Effector CD8-positive, alpha-beta T cell (primary cell): ENCODE measurements around the gene CYREN.
"Not testable (repeated sequence)": the region's sequence is repeated elsewhere in the genome, so short reads cannot be mapped to it uniquely, and the experiment has no call there.

Experiments
- DNase-seq: peaks from one replicate; lab custom pipeline; 2025; lab: John Stamatoyannopoulos, UW
- total RNA-seq, 4 experiments: gene quantifications; one replicate each; lab custom pipeline; 2026; lab: John Stamatoyannopoulos, UW

The CYREN gene
- 33.8 to 45.5 (median 41.5) reads per million in 4 experiments for total RNA-seq

DNA sequence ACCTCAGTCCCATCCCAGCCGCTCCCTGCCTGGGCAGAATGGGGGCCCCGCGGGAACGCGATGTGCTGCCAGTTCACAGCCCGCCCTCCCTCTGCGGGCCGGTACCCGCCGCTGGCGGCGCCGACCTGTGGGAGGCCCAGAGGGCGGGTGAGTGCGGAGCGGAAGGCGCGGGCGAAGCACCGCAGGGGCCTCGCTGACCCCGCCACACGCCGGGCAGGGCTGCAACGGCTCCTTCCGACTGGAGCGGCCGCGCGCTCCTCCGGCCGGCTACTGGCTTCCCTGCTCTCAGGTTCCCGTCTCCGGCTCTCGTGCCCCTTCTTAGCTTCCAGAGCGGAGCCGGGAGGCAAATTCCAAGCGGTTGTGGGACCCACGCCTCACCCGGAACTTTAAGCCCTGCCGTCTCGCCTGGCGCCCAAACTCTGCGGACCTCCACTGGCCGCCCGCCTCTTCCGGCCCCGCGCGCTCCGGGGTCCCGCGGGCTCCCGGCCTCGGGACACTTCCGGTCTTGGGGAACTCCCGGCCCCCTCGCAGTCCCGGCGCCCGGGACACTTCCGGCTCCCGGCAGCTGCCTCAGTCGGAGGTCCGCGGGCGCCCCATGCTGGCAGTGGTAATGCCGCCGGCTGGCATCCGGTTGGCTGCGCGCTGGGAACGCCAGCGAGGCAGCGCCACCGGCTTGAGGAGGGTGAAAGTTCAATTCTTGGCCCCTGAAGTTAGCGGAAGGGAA is at the start of gene CYREN:
Gene CYREN, minus strand, starts transcription at position 434 of the 724 bp plus-strand sequence. CDS start 1,785 bp downstream, outside the sequence.
- DNase-seq: peak; percentile 80

- no peak for DNase-seq
Measured at GRCh38 chr7:135217645-135218509, 47.4 kb upstream of the CYREN start.

GRCh38 chr7:135215698-135216097 is 45.2 kb upstream of the CYREN start:
- no peak for DNase-seq

GRCh38 chr7:135215180-135215579 is 44.7 kb upstream of the CYREN start:
- no peak for DNase-seq

- no peak for DNase-seq
Measured at GRCh38 chr7:135213831-135214230, 43.3 kb upstream of the CYREN start.

- DNase-seq: not testable (repeated sequence)
Measured at GRCh38 chr7:135211946-135212685, 41.6 kb upstream of the CYREN start.

DNA sequence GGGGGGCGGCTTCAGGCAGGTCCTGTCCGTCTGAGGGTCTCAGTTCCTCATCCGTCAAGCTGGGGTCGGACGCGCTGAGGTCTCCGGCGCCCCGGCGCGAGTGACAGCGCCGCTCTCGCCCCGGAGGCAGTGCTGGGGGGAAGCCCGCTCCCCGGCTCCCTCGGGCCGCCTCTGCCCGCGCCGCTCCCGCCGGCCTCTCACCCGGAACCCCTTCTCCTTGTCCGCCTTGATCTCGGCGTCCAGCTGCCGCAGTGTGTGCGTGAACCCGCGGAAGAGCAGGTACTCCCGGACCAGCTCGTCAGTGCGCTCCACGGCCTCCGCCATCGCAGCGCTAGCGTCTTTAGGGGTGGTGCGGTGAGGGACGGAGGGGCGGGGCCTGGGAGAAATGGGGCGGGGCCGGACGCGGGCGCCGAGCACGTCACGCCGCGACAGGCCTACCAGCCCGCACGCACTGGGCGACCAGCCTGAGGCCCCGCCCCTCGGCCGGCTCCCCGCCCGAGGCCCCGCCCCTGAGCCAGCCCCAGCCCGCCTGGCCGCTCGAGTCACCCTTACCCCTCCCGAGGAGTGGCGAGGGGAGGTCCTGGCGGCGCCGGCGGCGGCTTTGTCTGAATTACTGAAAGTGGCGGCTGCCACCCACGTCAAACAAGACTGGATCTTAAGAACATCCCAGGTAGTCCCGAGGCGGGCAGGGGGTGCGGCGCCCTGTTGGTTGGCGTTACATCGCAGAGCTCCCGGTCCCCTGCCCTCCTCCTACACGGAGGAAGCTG is 40.9 kb upstream of the CYREN start, which contains the start of gene WDR91:
Gene WDR91, minus strand, starts transcription at position 348 of the 767 bp plus-strand sequence. Its CDS starts 24 bp downstream, at position 324.
- peak; percentile 95 for DNase-seq

DNA sequence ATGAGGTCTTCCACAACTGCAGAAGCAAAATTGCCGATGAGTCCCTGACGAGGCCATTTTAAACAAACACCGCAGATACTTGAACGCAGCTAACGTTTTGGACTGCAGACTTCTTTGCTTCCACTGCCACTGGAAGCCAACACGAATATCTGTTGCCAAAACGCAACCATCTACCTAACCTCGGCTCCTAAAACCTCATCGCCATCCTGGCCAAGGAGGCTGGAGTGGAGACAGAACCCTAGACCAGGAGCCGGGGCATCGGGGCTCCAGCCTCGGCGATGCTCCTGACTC is 40.3 kb upstream of the CYREN start:
- no peak for DNase-seq

DNA sequence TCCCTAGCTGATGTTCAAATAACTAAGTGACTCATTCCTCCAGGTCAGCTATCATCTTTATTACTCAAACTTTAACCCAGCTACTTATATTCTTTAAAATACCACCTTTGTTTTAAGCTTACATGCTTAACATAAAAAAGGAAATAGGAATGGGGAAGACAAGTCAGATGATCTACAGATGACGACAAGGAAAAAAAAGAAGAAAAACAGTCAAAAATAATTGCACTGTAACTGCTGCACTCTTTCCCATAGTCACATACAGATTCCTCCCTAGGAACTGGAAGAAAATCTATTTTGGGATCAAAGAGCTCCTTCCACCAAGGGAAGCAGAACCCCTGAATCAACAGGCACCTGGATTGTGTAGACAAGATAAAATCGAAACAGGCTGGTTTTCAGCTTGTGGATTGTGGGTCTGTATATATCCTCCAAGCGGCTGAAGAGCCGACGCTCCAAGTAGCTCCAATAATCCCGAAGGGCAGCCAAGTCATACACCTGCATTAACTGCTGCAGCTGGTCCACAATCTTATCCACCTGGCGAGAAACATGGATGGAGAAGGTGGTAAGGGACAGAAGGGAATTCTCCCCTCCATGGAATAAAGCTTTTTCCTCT is 38.8 kb upstream of the CYREN start:
- no peak for DNase-seq

DNA sequence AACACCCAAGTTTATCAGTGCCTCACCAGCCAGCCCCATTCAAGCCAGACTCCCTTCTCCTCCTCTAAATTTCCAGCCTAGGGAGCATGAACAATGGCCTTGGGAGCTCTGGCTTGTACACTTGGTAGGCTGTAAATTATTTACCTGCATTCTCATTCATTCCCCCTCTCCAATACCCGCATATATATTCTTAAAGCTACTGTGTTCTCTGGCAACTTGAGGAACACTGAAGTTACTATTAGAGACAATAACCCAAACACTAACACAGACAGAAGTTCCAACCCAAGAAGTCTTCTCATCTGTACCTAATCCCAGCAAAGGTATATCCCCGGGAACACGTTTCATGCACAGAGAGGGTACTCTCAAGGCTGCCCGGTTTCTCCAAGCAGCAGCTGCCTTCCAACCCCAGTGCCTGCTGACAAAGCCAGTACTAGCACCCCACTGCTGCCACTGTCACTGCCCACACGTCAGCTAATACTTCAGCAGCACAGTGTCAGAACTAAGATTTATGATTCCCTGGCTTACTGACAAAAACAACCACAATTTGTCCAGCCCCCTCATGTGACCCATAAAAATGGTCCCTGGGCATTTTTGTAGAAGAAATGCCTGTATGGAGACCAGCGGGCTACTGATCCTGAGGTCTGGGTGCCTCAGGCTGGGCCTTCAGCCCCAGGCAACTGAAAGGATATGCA is 37.7 kb upstream of the CYREN start:
- no peak for DNase-seq

DNA sequence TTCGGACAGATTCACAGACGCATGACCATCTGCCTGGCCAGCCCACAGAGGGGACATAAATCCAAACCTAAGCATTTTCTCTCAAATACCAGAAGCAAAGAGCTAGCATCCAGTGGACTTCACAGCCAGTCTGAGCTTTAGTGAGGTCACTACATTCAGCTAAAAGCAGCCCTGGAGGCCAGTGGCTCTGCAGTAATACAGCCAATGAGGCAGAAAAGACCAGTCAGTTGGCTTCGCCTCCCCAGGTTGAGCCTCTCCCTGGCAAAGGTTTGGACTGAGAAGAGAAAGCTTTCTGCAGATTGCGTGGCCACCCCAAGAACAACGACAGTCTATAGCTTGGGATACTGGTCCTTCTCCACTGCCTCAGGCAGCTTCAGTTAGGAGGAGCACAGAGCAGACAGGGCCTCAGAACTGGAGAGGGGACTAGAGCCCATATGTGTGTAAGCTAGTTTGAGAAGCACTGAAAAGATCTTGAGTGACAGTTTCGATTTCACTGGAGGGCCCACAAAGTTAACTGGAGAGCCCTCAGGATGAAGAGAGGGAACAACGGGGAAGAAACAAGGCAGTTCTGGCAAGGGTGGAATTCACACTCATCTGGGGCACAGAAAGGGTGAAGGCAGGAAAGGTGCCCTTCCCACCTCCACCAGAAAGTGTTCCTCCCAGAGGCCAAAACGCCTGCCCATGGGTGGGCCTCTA is 37.0 kb upstream of the CYREN start:
- DNase-seq: no peak

- DNase-seq: no peak
Measured at GRCh38 chr7:135206941-135207391, 36.5 kb upstream of the CYREN start.

- no peak for DNase-seq
Measured at GRCh38 chr7:135205850-135206249, 35.3 kb upstream of the CYREN start.

- DNase-seq: no peak
Measured at GRCh38 chr7:135204876-135205275, 34.4 kb upstream of the CYREN start.

DNA sequence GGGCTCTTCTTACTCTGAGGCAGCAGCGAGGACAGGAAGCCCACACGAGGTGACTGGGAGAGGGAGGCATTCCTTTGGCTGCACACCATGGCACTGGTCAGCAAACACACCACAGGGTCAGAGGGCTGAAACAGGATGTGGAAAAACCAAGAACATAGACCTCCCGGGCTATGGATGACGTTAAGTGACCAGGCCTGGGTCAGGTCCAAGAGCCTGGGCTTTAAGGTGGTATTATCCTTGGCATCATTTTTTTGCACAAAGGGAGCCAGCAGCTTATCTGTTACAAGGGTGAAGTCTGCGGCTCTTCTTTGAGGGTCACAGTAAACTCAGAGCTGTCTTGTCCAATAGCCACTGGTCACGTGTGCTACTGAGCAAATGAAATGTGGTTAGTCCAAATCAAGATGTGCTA is 33.8 kb upstream of the CYREN start:
- DNase-seq: no peak

DNA sequence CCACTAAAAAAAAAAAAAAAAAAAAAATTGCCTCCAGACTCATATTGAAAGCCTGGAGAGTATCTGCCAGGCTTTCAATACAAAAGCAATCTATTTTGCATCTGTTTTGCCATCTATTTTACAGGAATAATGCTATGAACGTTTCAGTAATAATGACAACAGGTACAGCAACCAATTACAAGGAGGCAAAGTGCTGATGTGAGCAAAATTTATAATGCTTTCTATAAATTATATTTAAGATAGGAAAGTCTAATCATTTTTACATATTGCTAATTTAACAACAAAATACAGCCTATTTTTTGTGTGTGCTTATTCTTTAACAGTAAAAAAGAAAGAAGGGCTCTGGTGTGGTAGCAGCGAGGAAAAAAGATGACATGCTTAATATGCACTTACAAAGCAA is 30.8 kb upstream of the CYREN start:
- no peak for DNase-seq

DNA sequence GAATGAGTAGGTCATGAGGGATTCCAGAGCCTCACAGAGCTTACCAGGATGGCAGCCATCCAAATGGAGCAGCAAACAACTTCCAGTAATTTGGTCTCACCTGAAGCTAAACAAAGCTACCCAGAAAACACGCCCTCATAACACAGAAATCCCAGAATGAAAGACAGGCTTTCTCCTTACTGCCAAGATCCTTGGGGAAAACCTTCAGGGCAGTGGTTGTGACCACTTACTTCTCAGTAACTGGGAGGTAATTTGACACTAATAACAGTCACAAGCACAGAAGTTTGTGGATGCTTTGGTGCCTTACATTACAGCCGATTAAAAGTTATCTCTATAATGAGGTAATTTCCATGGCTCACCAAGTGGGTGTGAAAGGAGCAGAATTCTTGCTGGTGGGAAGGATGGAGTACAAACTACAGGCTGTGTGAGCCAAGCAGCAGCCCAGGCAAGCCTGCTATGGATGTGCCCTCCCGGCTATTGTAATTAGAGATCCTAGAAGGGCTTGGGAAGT is 30.4 kb upstream of the CYREN start:
- no peak for DNase-seq

- DNase-seq: no peak
Measured at GRCh38 chr7:135199439-135199838, 28.9 kb upstream of the CYREN start.

DNA sequence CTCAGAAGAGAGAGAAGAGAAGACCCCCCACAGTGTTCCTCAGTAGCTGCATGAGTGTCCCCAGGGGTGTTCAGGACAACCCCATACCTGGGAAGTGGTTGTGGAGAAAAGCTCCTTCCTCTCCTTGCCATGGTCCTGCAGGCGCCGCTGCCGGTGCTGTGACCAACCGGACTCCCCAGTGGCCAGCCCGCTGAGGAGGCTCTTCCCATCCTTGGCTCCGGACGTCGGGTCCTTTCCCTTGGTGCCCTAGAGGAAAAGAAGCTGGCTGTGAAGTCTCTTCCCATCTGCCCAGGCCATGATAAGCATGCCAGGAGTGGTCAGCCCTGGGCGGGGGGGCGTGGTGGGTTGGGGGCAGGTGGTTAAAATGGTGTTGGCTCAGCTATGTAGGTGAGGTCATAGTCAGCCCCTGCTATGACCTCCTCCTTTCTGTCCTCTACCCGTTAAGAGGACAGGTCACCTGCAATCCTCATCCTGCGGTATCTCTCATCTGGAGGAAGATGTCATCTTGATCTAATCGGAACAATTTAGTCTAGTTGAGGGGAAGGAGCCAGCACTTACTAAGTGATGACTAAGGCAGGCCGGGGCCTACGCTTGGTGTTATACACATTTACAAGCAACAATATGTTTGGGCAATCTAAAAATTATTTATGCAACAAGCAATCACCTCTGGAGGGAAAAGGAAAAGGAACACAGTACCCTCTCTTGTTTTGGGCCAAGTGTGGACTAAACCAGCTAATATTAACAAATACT is 27.6 kb upstream of the CYREN start:
- DNase-seq: no peak
